ENCODE measurements around the gene PARD3. TPM values are rescaled to one million over a fixed set of nuclear protein-coding genes. Genes with fewer than 3 reads are reported as not detected.
"Not testable (repeated sequence)": the region's sequence is repeated elsewhere in the genome, so short reads cannot be mapped to it uniquely, and the experiment has no call there.

PARD3 gene
- total and polyA plus RNA-seq, 4 experiments from 2014 or later = 0.13 to 0.25 TPM; not detected in 2

- CTCF ChIA-PET (ENCODE audit: partially characterized antibody); H3K4me1 ChIP-seq (ENCODE audit: insufficient read depth, low read length); DNase-seq; intact Hi-C loops (cut with micrococcal nuclease); POLR2A ChIA-PET (ENCODE audit: partially characterized antibody); H3K27ac ChIP-seq (ENCODE audit: low read depth, low read length); H3K4me3 Mint-ChIP-seq; H3K36me3 ChIP-seq (ENCODE audit: insufficient read depth, low read length); H3K9me3 Mint-ChIP-seq; H3K27ac Mint-ChIP-seq; H3K4me1 Mint-ChIP-seq; H3K36me3 Mint-ChIP-seq; H3K9me3 ChIP-seq (ENCODE audit: control insufficient read depth in 1 of 2, low read length in 2 of 2); H3K4me3 ChIP-seq (ENCODE audit: low read length in 2 of 2); H3K27me3 ChIP-seq (ENCODE audit: insufficient read depth, low read length): not testable (repeated sequence)
- peaks cover 20 to 23% of the 10 kb centered on the region in 2 donors for H3K27me3 Mint-ChIP-seq
Measured at GRCh38 chr10:34741087-34741486, 74.0 kb downstream of the PARD3 start.

GRCh38 chr10:34740321-34740720 is 74.8 kb downstream of the PARD3 start:
- no peaks in the 10 kb centered on the region for H3K4me1 Mint-ChIP-seq
- ChIA-PET CTCF (ENCODE audit: partially characterized antibody) (no interaction called here), POLR2A (ENCODE audit: partially characterized antibody) (no interaction called here)
- Histone ChIP-seq H3K4me3 (ENCODE audit: low read length in 2 of 2) (no peak overlapping the region), H3K36me3 (ENCODE audit: insufficient read depth, low read length) (no peaks in the 10 kb centered on the region), H3K27ac (ENCODE audit: low read depth, low read length) (no peak overlapping the region), H3K27me3 (ENCODE audit: insufficient read depth, low read length) (no peaks in the 10 kb centered on the region), H3K4me1 (ENCODE audit: insufficient read depth, low read length) (no peaks in the 10 kb centered on the region), H3K9me3 (ENCODE audit: control insufficient read depth in 1 of 2, low read length in 2 of 2) (no peaks in the 10 kb centered on the region)
- H3K27me3 Mint-ChIP-seq = peaks cover 20 to 21% of the 10 kb centered on the region in 2 donors
- intact Hi-C loops (cut with micrococcal nuclease) = no loop called here
- H3K27ac Mint-ChIP-seq = no peak overlapping the region
- no peaks in the 10 kb centered on the region for H3K9me3 Mint-ChIP-seq
- H3K36me3 Mint-ChIP-seq = no peaks in the 10 kb centered on the region
- H3K4me3 Mint-ChIP-seq = no peak overlapping the region
- DNase-seq = no peak

- Histone ChIP-seq H3K27me3 (ENCODE audit: insufficient read depth, low read length) (peaks cover 4% of the 10 kb centered on the region), H3K9me3 (ENCODE audit: control insufficient read depth in 1 of 2, low read length in 2 of 2) (no peaks in the 10 kb centered on the region), H3K27ac (ENCODE audit: low read depth, low read length) (no peak overlapping the region), H3K4me1 (ENCODE audit: insufficient read depth, low read length) (no peaks in the 10 kb centered on the region), H3K36me3 (ENCODE audit: insufficient read depth, low read length) (no peaks in the 10 kb centered on the region), H3K4me3 (ENCODE audit: low read length in 2 of 2) (no peak overlapping the region)
- H3K27ac Mint-ChIP-seq = no peak overlapping the region
- H3K9me3 Mint-ChIP-seq = no peaks in the 10 kb centered on the region
- no peak overlapping the region for H3K4me3 Mint-ChIP-seq
- peaks cover 18 to 20% of the 10 kb centered on the region in 2 donors for H3K27me3 Mint-ChIP-seq
- H3K4me1 Mint-ChIP-seq = no peaks in the 10 kb centered on the region
- no peaks in the 10 kb centered on the region for H3K36me3 Mint-ChIP-seq
- POLR2A ChIA-PET (ENCODE audit: partially characterized antibody) = no interaction called here
- intact Hi-C loops (cut with micrococcal nuclease) = no loop called here
- DNase-seq = no peak
- CTCF ChIA-PET (ENCODE audit: partially characterized antibody) = no interaction called here
Measured at GRCh38 chr10:34739915-34740314, 75.2 kb downstream of the PARD3 start.

GRCh38 chr10:34737772-34738169 is 77.3 kb downstream of the PARD3 start:
- H3K4me1 Mint-ChIP-seq = no peaks in the 10 kb centered on the region
- no peak overlapping the region for H3K4me3 Mint-ChIP-seq
- H3K27me3 Mint-ChIP-seq = peaks cover 14 to 19% of the 10 kb centered on the region in 2 donors
- Histone ChIP-seq H3K4me1 (ENCODE audit: insufficient read depth, low read length) (no peaks in the 10 kb centered on the region), H3K4me3 (ENCODE audit: low read length in 2 of 2) (no peak overlapping the region), H3K27me3 (ENCODE audit: insufficient read depth, low read length) (peaks cover 5% of the 10 kb centered on the region), H3K9me3 (ENCODE audit: control insufficient read depth in 1 of 2, low read length in 2 of 2) (no peaks in the 10 kb centered on the region), H3K27ac (ENCODE audit: low read depth, low read length) (no peak overlapping the region), H3K36me3 (ENCODE audit: insufficient read depth, low read length) (no peaks in the 10 kb centered on the region)
- DNase-seq = no peak
- no peaks in the 10 kb centered on the region for H3K36me3 Mint-ChIP-seq
- ChIA-PET POLR2A (ENCODE audit: partially characterized antibody) (no interaction called here), CTCF (ENCODE audit: partially characterized antibody) (no interaction called here)
- H3K27ac Mint-ChIP-seq = no peak overlapping the region
- H3K9me3 Mint-ChIP-seq = no peaks in the 10 kb centered on the region
- intact Hi-C loops (cut with micrococcal nuclease) = no loop called here

- no peaks in the 10 kb centered on the region for H3K36me3 ChIP-seq (ENCODE audit: insufficient read depth, low read length)
- H3K27ac Mint-ChIP-seq = no peak overlapping the region
- H3K27ac ChIP-seq (ENCODE audit: low read depth, low read length) = no peak overlapping the region
- H3K4me3 ChIP-seq (ENCODE audit: low read length in 2 of 2) = no peak overlapping the region
- H3K9me3 Mint-ChIP-seq = no peaks in the 10 kb centered on the region
- no peaks in the 10 kb centered on the region for H3K36me3 Mint-ChIP-seq
- ChIA-PET POLR2A (ENCODE audit: partially characterized antibody) (no interaction called here), CTCF (ENCODE audit: partially characterized antibody) (interaction anchor here (0.8 kb wide), 1 partner anchor 16 kb away, joined by 3 read pairs; no protein-coding TSS in a partner anchor)
- no peak overlapping the region for H3K4me3 Mint-ChIP-seq
- no peaks in the 10 kb centered on the region for H3K4me1 ChIP-seq (ENCODE audit: insufficient read depth, low read length)
- H3K27me3 ChIP-seq (ENCODE audit: insufficient read depth, low read length) = peaks cover 5% of the 10 kb centered on the region
- intact Hi-C loops (cut with micrococcal nuclease) = no loop called here
- H3K4me1 Mint-ChIP-seq = no peaks in the 10 kb centered on the region
- H3K9me3 ChIP-seq (ENCODE audit: control insufficient read depth in 1 of 2, low read length in 2 of 2) = no peaks in the 10 kb centered on the region
- no peak for DNase-seq
- peaks cover 14 to 19% of the 10 kb centered on the region in 2 donors for H3K27me3 Mint-ChIP-seq
Measured at GRCh38 chr10:34736976-34737771, 77.9 kb downstream of the PARD3 start.

GRCh38 chr10:34734918-34735317 is 80.2 kb downstream of the PARD3 start:
- H3K9me3 ChIP-seq (ENCODE audit: control insufficient read depth in 1 of 2, low read length in 2 of 2) = no peaks in the 10 kb centered on the region
- H3K27ac ChIP-seq (ENCODE audit: low read depth, low read length) = no peak overlapping the region
- no peaks in the 10 kb centered on the region for H3K4me1 Mint-ChIP-seq
- ChIA-PET CTCF (ENCODE audit: partially characterized antibody) (no interaction called here), POLR2A (ENCODE audit: partially characterized antibody) (no interaction called here)
- H3K9me3 Mint-ChIP-seq = no peaks in the 10 kb centered on the region
- no peak overlapping the region for H3K4me3 Mint-ChIP-seq
- H3K36me3 Mint-ChIP-seq = no peaks in the 10 kb centered on the region
- intact Hi-C loops (cut with micrococcal nuclease) = no loop called here
- no peaks in the 10 kb centered on the region for H3K36me3 ChIP-seq (ENCODE audit: insufficient read depth, low read length)
- H3K27ac Mint-ChIP-seq = no peak overlapping the region
- no peaks in the 10 kb centered on the region for H3K4me1 ChIP-seq (ENCODE audit: insufficient read depth, low read length)
- H3K27me3 ChIP-seq (ENCODE audit: insufficient read depth, low read length) = peaks cover 5% of the 10 kb centered on the region
- no peak overlapping the region for H3K4me3 ChIP-seq (ENCODE audit: low read length in 2 of 2)
- no peak for DNase-seq
- H3K27me3 Mint-ChIP-seq = peaks cover 7 to 13% of the 10 kb centered on the region in 2 donors

GRCh38 chr10:34732926-34733325 is 82.2 kb downstream of the PARD3 start:
- H3K4me3 Mint-ChIP-seq = no peak overlapping the region
- peaks cover 2 to 4% of the 10 kb centered on the region in 2 donors for H3K27me3 Mint-ChIP-seq
- Histone ChIP-seq H3K4me3 (ENCODE audit: low read length in 2 of 2) (no peak overlapping the region), H3K9me3 (ENCODE audit: control insufficient read depth in 1 of 2, low read length in 2 of 2) (no peaks in the 10 kb centered on the region), H3K36me3 (ENCODE audit: insufficient read depth, low read length) (no peaks in the 10 kb centered on the region), H3K27ac (ENCODE audit: low read depth, low read length) (no peak overlapping the region), H3K4me1 (ENCODE audit: insufficient read depth, low read length) (no peaks in the 10 kb centered on the region), H3K27me3 (ENCODE audit: insufficient read depth, low read length) (peaks cover 5% of the 10 kb centered on the region)
- H3K27ac Mint-ChIP-seq = peak overlapping the region in 1 of 7 donors; percentile 19
- intact Hi-C loops (cut with micrococcal nuclease) = no loop called here
- H3K4me1 Mint-ChIP-seq = no peaks in the 10 kb centered on the region
- no peaks in the 10 kb centered on the region for H3K36me3 Mint-ChIP-seq
- no peaks in the 10 kb centered on the region for H3K9me3 Mint-ChIP-seq
- CTCF ChIA-PET (ENCODE audit: partially characterized antibody) = no interaction called here
- DNase-seq = no peak
- POLR2A ChIA-PET (ENCODE audit: partially characterized antibody) = no interaction called here

All from CD4-positive, alpha-beta memory T cell (primary cell).